Sigmoid colon (tissue), 7 donors: Measurements from ENCODE around the gene CCNF. TPM values are rescaled to one million over a fixed set of nuclear protein-coding genes. Genes with fewer than 3 reads are reported as not detected.

Source experiments
- DNase-seq: peaks from one replicate; pipeline ENCODE4 v3.0.0-alpha.2; 2019
- H3K27ac ChIP-seq, 4 donors: fragments of 200-600 bp; sonication (generic); one replicate each; pipeline ENCODE4 v1.5.1; 2016 to 2019; ENCODE audit warnings: mild to moderate bottlenecking in 1 of 4
- H3K27me3 ChIP-seq, 3 donors: fragments of 200-600 bp; sonication (generic); one replicate each; pipeline ENCODE4 v1.5.1; 2019; ENCODE audit warnings: mild to moderate bottlenecking in 1 of 3
- H3K36me3 ChIP-seq, 4 donors: fragments of 200-600 bp; sonication (generic); one replicate each; pipeline ENCODE4 v1.5.1; 2016 to 2019
- H3K4me1 ChIP-seq, 4 donors: fragments of 200-600 bp; sonication (generic); one replicate each; pipeline ENCODE4 v1.5.1; 2017 to 2019
- H3K4me3 ChIP-seq, 4 donors: fragments of 200-600 bp; sonication (generic); one replicate each; pipeline ENCODE4 v1.5.1; 2017 to 2019; ENCODE audit warnings: mild to moderate bottlenecking in 2 of 4, moderate library complexity in 1 of 4
- H3K9me3 ChIP-seq, 4 donors: fragments of 200-600 bp in 3 of 4; sonication (generic) in 3 of 4; one replicate each; pipeline versions ENCODE4 v1.5.1 to v1.6.1; 2013 to 2019
- EP300 ChIP-seq, 4 donors: sonication (generic); formaldehyde crosslinking; IDR thresholded peaks; one replicate each; pipeline ENCODE4 v1.6.1; 2017; ENCODE audit warnings: antibody characterized with exemption in 4 of 4
- POLR2A ChIP-seq, 2 donors: fragments of 450-650 bp; IDR thresholded peaks; one replicate each; pipeline ENCODE4 v1.6.1; 2016; ENCODE audit warnings: antibody characterized with exemption in 2 of 2, mild to moderate bottlenecking in 2 of 2, moderate library complexity in 2 of 2
- POLR2AphosphoS5 ChIP-seq, 4 donors: sonication (generic); formaldehyde crosslinking; IDR thresholded peaks; one replicate each; pipeline ENCODE4 v1.6.1; 2017; ENCODE audit warnings: antibody characterized with exemption in 4 of 4
- WGBS, 2 donors: extraction: QIAGEN DNeasy Blood & Tissue Kit; methylation state at CpG; one replicate each; pipeline ENCODE4 v1.1.7; 2013; 5-methylcytosine and 5-hydroxymethylcytosine counted together
- intact Hi-C: fragments of 100-400 bp; cut with DNase I; formaldehyde crosslinking; loops from one replicate; pipeline ENCODE4 v1.15.1; 2023
- polyA plus RNA-seq, 3 donors: library from polyadenylated mRNA; stranded (reverse); fragments of 200-250 nt; gene quantifications; one replicate each; pipeline ENCODE4 v1.2.3, GENCODE V29; 2013
- total RNA-seq, 4 donors: library from RNA; depleted of rRNA; stranded (reverse); fragments of >200 nt; gene quantifications; one replicate each; pipeline ENCODE4 v1.1.0, GENCODE V29; 2016
- TF ChIP-seq, protein P1 (sequence below), 4 experiments: fragments of 450-650 bp in 3 of 4; fragments of 200-600 bp in 1 of 4; IDR thresholded peaks; one replicate each; pipeline ENCODE4 v1.5.1; 2016 to 2019; ENCODE audit warnings: antibody characterized with exemption in 4 of 4, mild to moderate bottlenecking in 3 of 4, moderate library complexity in 2 of 4
- donor health status: healthy with polysubstance abuse.
- donor health status: Bipolar disorder and iron deficiency.
- donor health status: healthy.

Gene CCNF
- total and polyA plus RNA-seq, 7 donors, result 0.60 to 11.6 (median 1.2) TPM

DNA sequence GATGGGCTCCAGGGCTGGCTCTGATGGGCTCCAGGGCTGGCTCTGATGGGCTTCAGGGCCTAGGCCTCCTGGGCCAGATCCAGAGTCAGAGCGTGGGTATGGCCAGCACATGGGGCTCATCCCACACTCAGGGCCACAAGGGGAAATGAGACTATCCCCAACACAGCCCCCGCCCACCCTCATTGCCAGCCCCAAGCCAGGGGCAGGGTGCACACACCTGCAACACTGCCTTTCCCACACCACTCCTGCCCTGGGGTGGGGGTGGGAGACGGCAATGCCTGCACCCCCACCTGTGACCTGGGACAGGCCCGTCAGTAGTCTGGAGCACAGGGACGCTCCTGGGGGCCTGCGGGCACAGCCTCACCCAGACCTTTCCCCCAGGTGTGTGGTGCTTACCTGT, 70.2 kb downstream of the CCNF start:
- Histone ChIP-seq H3K27me3 (no peaks in the 10 kb centered on the region), H3K36me3 (peaks cover 0 to 29% (median 7%) of the 10 kb centered on the region in 4 donors), H3K27ac (peak overlapping the region in 1 of 4 donors; percentile 14), H3K4me1 (peaks cover 0 to 45% (median 25%) of the 10 kb centered on the region in 4 donors), H3K4me3 (no peak overlapping the region), H3K9me3 (no peaks in the 10 kb centered on the region)
- intact Hi-C loops, result no loop called here
- no peak for DNase-seq
- TF ChIP-seq POLR2AphosphoS5 (IDR thresholded peaks at IDR 0.05), result no peak
- TF ChIP-seq POLR2A (IDR thresholded peaks at IDR 0.05), result no peak
- no peak for TF ChIP-seq EP300 (IDR thresholded peaks at IDR 0.05)
- TF ChIP-seq, protein P1, sequence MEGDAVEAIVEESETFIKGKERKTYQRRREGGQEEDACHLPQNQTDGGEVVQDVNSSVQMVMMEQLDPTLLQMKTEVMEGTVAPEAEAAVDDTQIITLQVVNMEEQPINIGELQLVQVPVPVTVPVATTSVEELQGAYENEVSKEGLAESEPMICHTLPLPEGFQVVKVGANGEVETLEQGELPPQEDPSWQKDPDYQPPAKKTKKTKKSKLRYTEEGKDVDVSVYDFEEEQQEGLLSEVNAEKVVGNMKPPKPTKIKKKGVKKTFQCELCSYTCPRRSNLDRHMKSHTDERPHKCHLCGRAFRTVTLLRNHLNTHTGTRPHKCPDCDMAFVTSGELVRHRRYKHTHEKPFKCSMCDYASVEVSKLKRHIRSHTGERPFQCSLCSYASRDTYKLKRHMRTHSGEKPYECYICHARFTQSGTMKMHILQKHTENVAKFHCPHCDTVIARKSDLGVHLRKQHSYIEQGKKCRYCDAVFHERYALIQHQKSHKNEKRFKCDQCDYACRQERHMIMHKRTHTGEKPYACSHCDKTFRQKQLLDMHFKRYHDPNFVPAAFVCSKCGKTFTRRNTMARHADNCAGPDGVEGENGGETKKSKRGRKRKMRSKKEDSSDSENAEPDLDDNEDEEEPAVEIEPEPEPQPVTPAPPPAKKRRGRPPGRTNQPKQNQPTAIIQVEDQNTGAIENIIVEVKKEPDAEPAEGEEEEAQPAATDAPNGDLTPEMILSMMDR (IDR thresholded peaks at IDR 0.05), result no peak
- WGBS, 2 donors, result 92 to 96% methylated on average over 6 of the region's 6 CpGs

DNA sequence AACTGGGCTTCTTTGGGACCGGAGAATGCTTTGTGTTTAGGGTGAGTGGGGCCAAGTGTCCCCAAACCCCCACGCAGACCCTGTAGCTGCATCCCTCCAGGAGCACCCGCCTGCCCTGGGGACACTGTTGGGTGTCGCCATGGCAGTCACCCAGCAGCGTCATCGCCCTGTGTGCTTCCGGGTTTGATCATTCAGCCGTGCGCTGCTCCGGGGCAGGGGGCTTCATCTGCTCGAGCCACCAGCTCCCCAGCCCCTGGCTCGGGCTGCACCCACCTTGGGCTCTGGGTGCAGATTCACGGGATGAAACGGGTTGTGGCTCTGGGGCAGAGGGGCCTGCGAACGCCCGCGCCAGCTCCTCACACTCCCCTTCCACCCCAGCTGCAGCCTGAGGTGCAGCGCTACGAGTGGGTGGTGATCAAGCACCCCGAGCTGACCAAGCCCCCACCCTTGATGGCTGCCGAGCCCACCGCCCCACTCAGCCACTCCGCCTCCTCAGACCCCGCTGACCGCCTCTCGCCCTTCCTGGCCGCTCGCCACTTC, 70.7 kb downstream of the CCNF start:
- no peak for DNase-seq
- Histone ChIP-seq H3K27me3 (no peaks in the 10 kb centered on the region), H3K27ac (no peak overlapping the region), H3K9me3 (no peaks in the 10 kb centered on the region), H3K4me3 (no peak overlapping the region), H3K36me3 (peaks cover 0 to 29% (median 7%) of the 10 kb centered on the region in 4 donors), H3K4me1 (peaks cover 0 to 45% (median 25%) of the 10 kb centered on the region in 4 donors)
- 93 to 95% methylated on average over 29 of the region's 29 CpGs for WGBS, 2 donors
- intact Hi-C loops, result loop anchor here (2.0 to 10.0 kb wide), 4 partner anchors 25 to 225 kb away; partner anchors contain the start of genes CCNF and TBC1D24
- TF ChIP-seq EP300 (IDR thresholded peaks at IDR 0.05), result no peak
- TF ChIP-seq POLR2AphosphoS5 (IDR thresholded peaks at IDR 0.05), result no peak
- TF ChIP-seq, protein P1 (IDR thresholded peaks at IDR 0.05), result no peak
- TF ChIP-seq POLR2A (IDR thresholded peaks at IDR 0.05), result no peak

DNA sequence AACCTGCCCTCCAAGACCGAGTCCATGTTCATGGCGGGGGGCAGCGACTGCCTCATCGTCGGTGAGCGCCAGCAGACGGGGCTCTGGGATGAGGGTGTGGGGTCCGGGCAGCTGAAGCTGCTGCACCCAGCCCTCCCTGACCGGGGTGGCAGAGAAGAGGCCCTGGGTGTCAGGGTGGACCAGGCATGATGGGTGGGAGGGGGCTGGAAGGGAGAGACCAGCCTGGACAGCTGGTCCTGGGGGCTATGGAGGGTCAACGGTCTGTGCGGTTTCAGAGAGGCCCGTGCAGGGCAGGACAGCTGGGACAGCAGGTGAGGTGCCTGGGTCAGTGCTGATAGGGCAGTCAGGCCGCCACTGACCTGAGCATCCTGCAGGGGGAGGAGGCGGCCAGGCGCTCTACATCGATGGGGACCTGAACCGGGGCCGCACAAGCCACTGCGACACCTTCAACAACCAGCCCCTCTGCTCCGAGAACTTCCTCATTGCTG, 71.2 kb downstream of the CCNF start:
- Histone ChIP-seq H3K9me3 (no peaks in the 10 kb centered on the region), H3K4me1 (peaks cover 0 to 45% (median 25%) of the 10 kb centered on the region in 4 donors), H3K36me3 (peaks cover 0 to 29% (median 7%) of the 10 kb centered on the region in 4 donors), H3K27ac (no peak overlapping the region), H3K27me3 (no peaks in the 10 kb centered on the region), H3K4me3 (no peak overlapping the region)
- TF ChIP-seq POLR2A (IDR thresholded peaks at IDR 0.05), result no peak
- no peak for TF ChIP-seq POLR2AphosphoS5 (IDR thresholded peaks at IDR 0.05)
- TF ChIP-seq EP300 (IDR thresholded peaks at IDR 0.05), result no peak
- TF ChIP-seq, protein P1 (IDR thresholded peaks at IDR 0.05), result no peak
- 87 to 90% methylated on average over 20 of the region's 20 CpGs for WGBS, 2 donors
- intact Hi-C loops, result loop anchor here (2.0 to 10.0 kb wide), 4 partner anchors 26 to 226 kb away; partner anchors contain the start of genes CCNF and TBC1D24
- DNase-seq, result no peak

DNA sequence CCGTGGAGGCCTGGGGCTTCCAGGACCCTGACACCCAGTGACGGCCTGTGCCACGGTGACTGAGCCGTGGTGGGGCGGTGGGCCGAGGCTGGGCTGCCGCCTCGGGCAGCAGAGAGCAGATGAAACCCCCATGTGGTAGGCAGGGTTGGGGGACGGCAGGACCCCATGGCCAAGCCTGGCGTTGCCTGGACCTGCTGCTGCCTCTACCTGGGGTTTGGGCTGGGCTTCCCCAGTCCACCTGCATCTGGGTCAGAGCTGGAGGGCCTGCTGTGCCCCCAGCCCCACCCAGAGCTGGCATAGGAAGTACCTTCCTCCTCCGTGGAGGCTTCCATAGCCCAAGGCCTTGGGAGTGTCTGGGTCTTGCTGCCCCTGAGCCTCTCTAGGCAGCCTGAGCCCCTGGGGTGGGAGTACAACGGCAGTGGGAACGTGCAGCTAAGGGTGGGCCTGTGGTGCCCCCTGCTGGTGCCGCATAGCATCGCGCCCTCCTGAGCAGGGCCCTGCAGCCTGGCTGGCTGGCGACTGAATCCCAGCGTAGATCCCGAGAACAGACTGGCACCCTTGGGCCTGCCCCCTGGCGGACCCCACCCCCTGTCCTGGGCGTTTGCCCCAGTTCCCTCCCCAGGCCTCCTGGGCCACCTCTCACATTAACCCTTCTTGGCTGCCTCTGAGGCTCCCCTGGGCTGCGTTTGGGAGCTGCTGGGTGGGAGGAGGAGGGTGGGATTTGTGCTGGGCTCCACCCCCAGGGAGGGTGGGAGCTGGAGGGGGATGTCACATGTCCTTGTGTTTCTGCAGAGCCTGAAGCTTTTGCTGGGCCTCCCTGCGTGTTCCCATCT, 71.9 kb downstream of the CCNF start:
- intact Hi-C loops, result loop anchor here (1.0 to 10.0 kb wide), 5 partner anchors 26 to 226 kb away; partner anchors contain the start of genes ABCA3, CCNF and TBC1D24
- WGBS, 2 donors, result 40% methylated on average over 23 of the region's 23 CpGs
- DNase-seq, result peak; percentile 93
- H3K9me3 ChIP-seq, result no peaks in the 10 kb centered on the region
- no peaks in the 10 kb centered on the region for H3K27me3 ChIP-seq
- H3K36me3 ChIP-seq, result peaks cover 0 to 27% (median 7%) of the 10 kb centered on the region in 4 donors
- peak overlapping the region in 3 of 4 donors; percentile 1 to 40 (median 35) for H3K4me3 ChIP-seq
- H3K27ac ChIP-seq, result peak overlapping the region; percentile 36 to 70 (median 47)
- TF ChIP-seq POLR2AphosphoS5 (IDR thresholded peaks at IDR 0.05), result peak in 1 of 4 donors; percentile 23
- TF ChIP-seq, protein P1 (IDR thresholded peaks at IDR 0.05), result peak; percentile 98 to 99 (median 98)
- no peak for TF ChIP-seq EP300 (IDR thresholded peaks at IDR 0.05)
- TF ChIP-seq POLR2A (IDR thresholded peaks at IDR 0.05), result no peak
- H3K4me1 ChIP-seq, result peaks cover 0 to 45% (median 25%) of the 10 kb centered on the region in 4 donors
